ENCODE data around the gene RTL5.

The RTL5 gene

DNA sequence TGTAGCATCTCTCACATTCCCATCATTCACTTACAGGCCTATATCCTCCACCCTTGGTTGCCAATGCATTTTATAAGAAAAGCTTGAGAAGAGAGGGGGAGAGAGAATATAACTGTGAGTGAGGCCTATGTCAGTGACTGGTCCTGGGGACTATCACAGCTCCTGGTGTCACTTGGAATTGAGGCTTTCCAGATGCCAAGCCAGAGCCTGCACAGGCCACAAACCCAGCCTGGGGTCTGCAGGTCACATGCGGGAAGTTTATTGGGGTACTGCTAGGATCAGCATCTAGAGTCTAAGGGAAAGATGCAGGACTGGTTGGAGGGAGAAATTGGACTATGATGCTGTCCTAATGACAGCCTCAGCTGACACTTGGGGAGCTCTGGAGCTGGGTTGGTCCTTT lies 47.6 kb downstream of the RTL5 start:
- H3K4me3 ChIP-seq (ENCODE audit: low read depth, low read length): no peak overlapping the region
- TF ChIP-seq, protein P1, sequence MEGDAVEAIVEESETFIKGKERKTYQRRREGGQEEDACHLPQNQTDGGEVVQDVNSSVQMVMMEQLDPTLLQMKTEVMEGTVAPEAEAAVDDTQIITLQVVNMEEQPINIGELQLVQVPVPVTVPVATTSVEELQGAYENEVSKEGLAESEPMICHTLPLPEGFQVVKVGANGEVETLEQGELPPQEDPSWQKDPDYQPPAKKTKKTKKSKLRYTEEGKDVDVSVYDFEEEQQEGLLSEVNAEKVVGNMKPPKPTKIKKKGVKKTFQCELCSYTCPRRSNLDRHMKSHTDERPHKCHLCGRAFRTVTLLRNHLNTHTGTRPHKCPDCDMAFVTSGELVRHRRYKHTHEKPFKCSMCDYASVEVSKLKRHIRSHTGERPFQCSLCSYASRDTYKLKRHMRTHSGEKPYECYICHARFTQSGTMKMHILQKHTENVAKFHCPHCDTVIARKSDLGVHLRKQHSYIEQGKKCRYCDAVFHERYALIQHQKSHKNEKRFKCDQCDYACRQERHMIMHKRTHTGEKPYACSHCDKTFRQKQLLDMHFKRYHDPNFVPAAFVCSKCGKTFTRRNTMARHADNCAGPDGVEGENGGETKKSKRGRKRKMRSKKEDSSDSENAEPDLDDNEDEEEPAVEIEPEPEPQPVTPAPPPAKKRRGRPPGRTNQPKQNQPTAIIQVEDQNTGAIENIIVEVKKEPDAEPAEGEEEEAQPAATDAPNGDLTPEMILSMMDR (IDR thresholded peaks at IDR 0.05; ENCODE audit: low read depth, low read length): no peak
- TF ChIP-seq POLR2A (IDR thresholded peaks at IDR 0.05; ENCODE audit: extremely low read depth, insufficient read length) (no peak), MYC (IDR thresholded peaks at IDR 0.05; ENCODE audit: low read depth, low read length) (no peak)
- TF ChIP-seq, protein P2, sequence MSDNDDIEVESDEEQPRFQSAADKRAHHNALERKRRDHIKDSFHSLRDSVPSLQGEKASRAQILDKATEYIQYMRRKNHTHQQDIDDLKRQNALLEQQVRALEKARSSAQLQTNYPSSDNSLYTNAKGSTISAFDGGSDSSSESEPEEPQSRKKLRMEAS (IDR thresholded peaks at IDR 0.05; ENCODE audit: low read depth, low read length): no peak
- DNase-seq (ENCODE audit: low read depth): no peak

DNA sequence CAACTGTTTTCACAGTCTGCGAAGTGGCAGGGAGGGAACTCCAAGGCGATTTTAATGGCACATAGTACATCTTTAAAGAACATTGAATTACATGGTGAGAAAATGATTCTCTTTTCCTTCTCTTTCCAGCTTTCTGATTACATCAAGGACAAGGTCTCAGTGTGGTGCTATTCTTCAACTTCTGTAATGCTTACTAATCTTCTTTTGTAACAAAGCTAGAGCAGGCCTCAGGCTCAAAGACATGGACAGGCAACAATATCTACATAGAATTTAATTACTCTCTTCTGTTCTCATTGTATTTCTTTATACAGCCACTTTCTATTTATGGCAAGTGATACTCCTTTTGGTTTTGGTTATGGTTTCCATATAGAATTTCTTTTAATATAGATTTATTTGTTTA lies 48.4 kb downstream of the RTL5 start:
- DNase-seq (ENCODE audit: low read depth): no peak
- H3K4me3 ChIP-seq (ENCODE audit: low read depth, low read length): no peak overlapping the region
- TF ChIP-seq POLR2A (IDR thresholded peaks at IDR 0.05; ENCODE audit: extremely low read depth, insufficient read length) (no peak), MYC (IDR thresholded peaks at IDR 0.05; ENCODE audit: low read depth, low read length) (no peak)
- TF ChIP-seq, protein P2 (IDR thresholded peaks at IDR 0.05; ENCODE audit: low read depth, low read length): no peak
- TF ChIP-seq, protein P1 (IDR thresholded peaks at IDR 0.05; ENCODE audit: low read depth, low read length): no peak

DNA sequence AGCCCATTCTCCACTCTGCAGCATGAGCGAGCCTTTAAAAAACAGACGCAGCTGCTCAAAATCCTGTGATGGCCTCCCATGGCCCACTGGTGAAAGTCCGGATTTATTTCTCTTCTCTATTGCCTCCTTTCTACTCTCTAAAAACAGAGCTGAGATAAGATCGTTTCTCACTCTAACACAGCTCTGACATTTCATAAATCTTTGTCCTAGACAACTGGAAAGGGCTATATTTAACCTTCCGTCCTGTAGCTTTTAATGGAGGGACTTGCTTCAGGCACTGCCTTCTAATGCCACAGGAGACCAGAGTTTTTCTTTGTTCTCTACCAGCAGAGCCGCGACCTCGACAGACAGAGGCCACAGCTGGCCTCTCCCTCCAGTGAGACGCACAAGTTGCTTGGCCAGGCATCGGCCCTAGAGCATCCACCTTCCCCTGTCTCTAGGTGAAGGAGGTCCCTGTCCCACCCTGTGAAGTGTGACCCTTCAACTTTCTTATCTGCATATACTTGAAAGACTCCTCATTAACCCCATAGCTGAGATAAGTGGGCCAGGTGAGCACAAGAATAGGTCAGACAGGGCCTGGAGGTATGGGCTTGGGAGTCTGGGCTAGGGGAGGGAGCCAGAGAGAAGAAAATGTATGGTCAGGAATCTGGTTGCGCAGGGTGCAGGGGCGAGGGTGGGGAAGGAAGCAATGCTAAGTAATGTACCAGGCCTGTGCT lies 50.0 kb downstream of the RTL5 start:
- peak overlapping the region; percentile 67 for H3K4me3 ChIP-seq (ENCODE audit: low read depth, low read length)
- TF ChIP-seq POLR2A (IDR thresholded peaks at IDR 0.05; ENCODE audit: extremely low read depth, insufficient read length): no peak
- TF ChIP-seq, protein P2 (IDR thresholded peaks at IDR 0.05; ENCODE audit: low read depth, low read length): no peak
- DNase-seq (ENCODE audit: low read depth): no peak

DNA sequence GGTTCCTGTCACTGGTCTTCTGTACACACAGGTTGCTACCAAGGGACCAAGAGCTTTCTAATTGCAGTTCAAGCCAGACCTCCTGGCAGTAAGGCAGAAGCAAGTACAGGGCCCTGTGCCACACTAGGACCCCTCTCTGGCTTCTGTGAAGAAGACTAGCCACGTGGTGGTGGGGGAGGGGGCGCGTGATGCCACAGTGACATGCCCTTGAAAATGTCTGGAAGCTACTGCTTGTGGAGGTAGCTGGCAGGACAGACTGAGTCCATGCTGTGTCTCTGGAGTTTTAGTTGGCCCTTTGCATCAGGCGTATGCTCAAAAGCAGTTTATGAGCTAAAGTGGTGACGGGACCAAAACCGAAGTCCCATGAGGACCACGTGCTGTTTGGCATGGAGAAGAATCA lies 50.9 kb downstream of the RTL5 start:
- DNase-seq (ENCODE audit: low read depth): peak; percentile 62
- H3K4me3 ChIP-seq (ENCODE audit: low read depth, low read length): peak overlapping the region; percentile 67
- TF ChIP-seq, protein P1 (IDR thresholded peaks at IDR 0.05; ENCODE audit: low read depth, low read length): no peak
- TF ChIP-seq, protein P2 (IDR thresholded peaks at IDR 0.05; ENCODE audit: low read depth, low read length): peak; percentile 62
- peak; percentile 38; the same call in 1 of the 2 replicates for TF ChIP-seq MYC (IDR thresholded peaks at IDR 0.05; ENCODE audit: low read depth, low read length)

DNA sequence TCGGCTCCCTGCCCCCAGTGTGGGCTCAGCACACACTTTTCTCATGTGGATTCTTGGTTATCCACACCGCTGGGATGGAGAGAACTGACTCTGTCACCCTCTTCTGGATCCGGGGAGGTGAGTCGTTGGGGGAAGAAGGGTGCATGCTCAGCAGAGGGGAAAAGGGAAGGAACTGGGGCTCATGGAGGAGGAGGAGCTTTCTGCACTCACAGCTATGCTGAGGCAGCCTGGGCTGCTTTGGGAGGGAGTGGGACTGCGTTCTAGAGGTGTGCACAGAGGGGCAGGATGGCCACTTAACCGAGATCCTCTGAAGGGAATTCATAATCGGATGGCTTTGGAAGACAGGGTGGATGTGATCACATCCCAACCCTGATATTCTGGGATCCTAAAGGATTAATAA lies 51.6 kb downstream of the RTL5 start:
- H3K4me3 ChIP-seq (ENCODE audit: low read depth, low read length): peak overlapping the region; percentile 67
- peak; percentile 82 for DNase-seq (ENCODE audit: low read depth)
- TF ChIP-seq, protein P2 (IDR thresholded peaks at IDR 0.05; ENCODE audit: low read depth, low read length): 0 out of 2 replicates have a peak, but pooled peaks have one; percentile 5
- TF ChIP-seq POLR2A (IDR thresholded peaks at IDR 0.05; ENCODE audit: extremely low read depth, insufficient read length): no peak

DNA sequence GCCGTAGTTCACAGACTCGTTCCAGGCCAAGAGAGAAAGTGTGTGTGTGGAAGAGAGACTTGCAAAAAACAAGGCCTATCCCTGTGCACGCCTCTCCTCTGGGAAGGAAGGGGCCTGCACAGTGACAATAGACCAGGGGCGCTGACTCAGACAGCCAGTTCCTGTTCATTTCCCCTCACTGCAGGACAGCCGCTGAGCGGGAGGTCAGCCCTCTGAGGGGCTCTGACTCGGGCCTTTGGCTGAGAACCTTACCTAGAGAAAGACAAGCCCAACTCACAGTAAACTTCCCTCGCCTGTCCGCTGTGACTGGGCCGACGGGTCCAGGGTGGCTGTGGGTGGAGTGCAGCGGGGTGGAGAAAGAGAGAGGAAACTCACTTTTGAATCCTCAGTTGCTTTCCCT lies 52.1 kb downstream of the RTL5 start:
- TF ChIP-seq, protein P2 (IDR thresholded peaks at IDR 0.05; ENCODE audit: low read depth, low read length): no peak
- TF ChIP-seq MYC (IDR thresholded peaks at IDR 0.05; ENCODE audit: low read depth, low read length) (no peak), POLR2A (IDR thresholded peaks at IDR 0.05; ENCODE audit: extremely low read depth, insufficient read length) (peak; percentile 32)
- TF ChIP-seq, protein P1 (IDR thresholded peaks at IDR 0.05; ENCODE audit: low read depth, low read length): no peak

More for the DNA sequence above, 52.1 kb downstream of the RTL5 start:
- peak; percentile 84 for DNase-seq (ENCODE audit: low read depth)
- peak overlapping the region; percentile 67 for H3K4me3 ChIP-seq (ENCODE audit: low read depth, low read length)

Data from NB4 (cell line).